Tibial artery (tissue), 4 donors: ENCODE data around the gene DVL3.

Source experiments
- DNase-seq, 2 donors: peaks; one replicate each; pipeline ENCODE4 v3.0.0-alpha.2; 2019
- H3K27ac ChIP-seq, 2 donors: fragments of 200-600 bp; sonication (generic) in 1 of 2; 1 replicate in 1 of 2; 2 replicates in 1 of 2; pipeline ENCODE4 v1.5.1; 2018 to 2019; ENCODE audit warnings: mild to moderate bottlenecking in 1 of 2
- H3K27me3 ChIP-seq, 2 donors: fragments of 200-600 bp; sonication (generic) in 1 of 2; one replicate each; pipeline versions ENCODE4 v1.5.1 to v1.6.0; 2016 to 2019
- H3K36me3 ChIP-seq, 3 donors: fragments of 200-600 bp; sonication (generic) in 2 of 3; one replicate each; pipeline ENCODE4 v1.5.1; 2016 to 2019; ENCODE audit warnings: mild to moderate bottlenecking in 2 of 3
- H3K4me1 ChIP-seq, 4 donors: fragments of 200-600 bp; sonication (generic) in 2 of 4; 1 replicate in 3 of 4; 2 replicates in 1 of 4; pipeline ENCODE4 v1.5.1; 2016 to 2019
- H3K4me3 ChIP-seq, 2 donors: fragments of 200-600 bp; sonication (generic) in 1 of 2; 1 replicate in 1 of 2; 2 replicates in 1 of 2; pipeline ENCODE4 v1.5.1; 2018 to 2019; ENCODE audit warnings: mild to moderate bottlenecking in 2 of 2
- H3K9me3 ChIP-seq, 3 donors: fragments of 200-600 bp; sonication (generic) in 1 of 3; one replicate each; pipeline ENCODE4 v1.5.1; 2016 to 2019
- intact Hi-C: fragments of 100-400 bp; cut with DNase I; formaldehyde crosslinking; loops from one replicate; pipeline ENCODE4 v1.15.0; 2023; ENCODE audit warnings: low total_unique reads
- TF ChIP-seq, protein P1 (sequence below), 2 experiments: fragments of 200-600 bp in 1 of 2; fragments of 450-650 bp in 1 of 2; IDR thresholded peaks; one replicate each; pipeline ENCODE4 v1.5.1; 2017 to 2019; ENCODE audit warnings: antibody characterized with exemption in 2 of 2, mild to moderate bottlenecking in 1 of 2, moderate library complexity in 1 of 2

The DVL3 gene

DNA sequence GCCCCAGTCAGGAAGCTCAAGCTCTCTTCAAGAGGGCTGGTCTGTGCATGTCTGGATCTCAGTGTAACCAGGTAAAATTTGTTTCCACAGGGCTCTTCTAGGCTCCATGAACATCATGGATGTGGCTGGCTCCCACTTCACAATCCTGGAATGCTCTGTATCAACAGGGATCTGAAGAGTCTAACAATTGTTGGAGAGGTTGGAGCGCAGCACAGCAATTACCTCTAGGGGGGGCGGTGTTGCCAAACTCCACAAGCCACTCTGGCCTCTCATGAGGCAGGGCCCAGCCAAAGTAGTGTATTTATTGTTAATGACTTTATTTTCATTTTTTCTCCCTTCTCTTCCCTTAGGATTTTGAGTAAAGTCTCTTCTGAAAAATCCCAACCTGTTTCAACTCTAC is 26.2 kb upstream of the DVL3 start:
- no peaks in the 10 kb centered on the region for H3K27me3 ChIP-seq
- no peak for DNase-seq
- intact Hi-C loops: no loop called here
- TF ChIP-seq, protein P1, sequence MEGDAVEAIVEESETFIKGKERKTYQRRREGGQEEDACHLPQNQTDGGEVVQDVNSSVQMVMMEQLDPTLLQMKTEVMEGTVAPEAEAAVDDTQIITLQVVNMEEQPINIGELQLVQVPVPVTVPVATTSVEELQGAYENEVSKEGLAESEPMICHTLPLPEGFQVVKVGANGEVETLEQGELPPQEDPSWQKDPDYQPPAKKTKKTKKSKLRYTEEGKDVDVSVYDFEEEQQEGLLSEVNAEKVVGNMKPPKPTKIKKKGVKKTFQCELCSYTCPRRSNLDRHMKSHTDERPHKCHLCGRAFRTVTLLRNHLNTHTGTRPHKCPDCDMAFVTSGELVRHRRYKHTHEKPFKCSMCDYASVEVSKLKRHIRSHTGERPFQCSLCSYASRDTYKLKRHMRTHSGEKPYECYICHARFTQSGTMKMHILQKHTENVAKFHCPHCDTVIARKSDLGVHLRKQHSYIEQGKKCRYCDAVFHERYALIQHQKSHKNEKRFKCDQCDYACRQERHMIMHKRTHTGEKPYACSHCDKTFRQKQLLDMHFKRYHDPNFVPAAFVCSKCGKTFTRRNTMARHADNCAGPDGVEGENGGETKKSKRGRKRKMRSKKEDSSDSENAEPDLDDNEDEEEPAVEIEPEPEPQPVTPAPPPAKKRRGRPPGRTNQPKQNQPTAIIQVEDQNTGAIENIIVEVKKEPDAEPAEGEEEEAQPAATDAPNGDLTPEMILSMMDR (IDR thresholded peaks at IDR 0.05): no peak
- H3K4me1 ChIP-seq: peaks cover 0 to 5% (median 0%) of the 10 kb centered on the region in 4 donors
- H3K36me3 ChIP-seq: no peaks in the 10 kb centered on the region
- no peak overlapping the region for H3K27ac ChIP-seq
- no peaks in the 10 kb centered on the region for H3K9me3 ChIP-seq
- no peak overlapping the region for H3K4me3 ChIP-seq

- Histone ChIP-seq H3K4me3 (no peak overlapping the region), H3K4me1 (peaks cover 0 to 25% (median 11%) of the 10 kb centered on the region in 4 donors), H3K36me3 (peaks cover 0 to 6% (median 4%) of the 10 kb centered on the region in 3 donors), H3K27ac (no peak overlapping the region), H3K27me3 (no peaks in the 10 kb centered on the region), H3K9me3 (no peaks in the 10 kb centered on the region)
- TF ChIP-seq, protein P1 (IDR thresholded peaks at IDR 0.05): no peak
- intact Hi-C loops: no loop called here
- DNase-seq: no peak
These were observed 22.2 kb upstream of the DVL3 start for GRCh38 chr3:184132945-184133344.

GRCh38 chr3:184133840-184134745 is 21.1 kb upstream of the DVL3 start:
- DNase-seq: peak; percentile 90 to 92
- Histone ChIP-seq H3K9me3 (no peaks in the 10 kb centered on the region), H3K27ac (peak overlapping the region; percentile 86 to 95), H3K36me3 (peaks cover 0 to 18% (median 12%) of the 10 kb centered on the region in 3 donors), H3K4me1 (peaks cover 0 to 25% (median 11%) of the 10 kb centered on the region in 4 donors), H3K4me3 (peak overlapping the region; percentile 74 to 93), H3K27me3 (no peaks in the 10 kb centered on the region)
- TF ChIP-seq, protein P1 (IDR thresholded peaks at IDR 0.05): no peak
- intact Hi-C loops: loop anchor here (2.0 kb wide), 1 partner anchor 23 kb away; no protein-coding TSS in a partner anchor

- peak overlapping the region; percentile 74 to 93 for H3K4me3 ChIP-seq
- H3K27ac ChIP-seq: peak overlapping the region; percentile 86 to 95
- H3K9me3 ChIP-seq: no peaks in the 10 kb centered on the region
- H3K36me3 ChIP-seq: peaks cover under 1 to 24% (median 18%) of the 10 kb centered on the region in 3 donors
- DNase-seq: peak in 1 of 2 donors; percentile 68
- TF ChIP-seq, protein P1 (IDR thresholded peaks at IDR 0.05): no peak
- peaks cover 0 to 25% (median 11%) of the 10 kb centered on the region in 4 donors for H3K4me1 ChIP-seq
- intact Hi-C loops: loop anchor here (2.0 to 5.0 kb wide), 4 partner anchors 22 to 163 kb away; partner anchors contain the start of genes ABCC5 and PSMD2
- no peaks in the 10 kb centered on the region for H3K27me3 ChIP-seq
These were observed 20.4 kb upstream of the DVL3 start for GRCh38 chr3:184134746-184135148.

GRCh38 chr3:184135149-184135910 is 19.8 kb upstream of the DVL3 start, which contains the start of gene EIF2B5:
Gene EIF2B5, plus strand, starts transcription at chr3:184135358. Its CDS starts 28 bp downstream, at chr3:184135386.
- TF ChIP-seq, protein P1 (IDR thresholded peaks at IDR 0.05): peak in 1 of 2 experiments; percentile 21
- peaks cover 0 to 25% (median 11%) of the 10 kb centered on the region in 4 donors for H3K4me1 ChIP-seq
- H3K27me3 ChIP-seq: no peaks in the 10 kb centered on the region
- H3K27ac ChIP-seq: peak within 1 kb of the TSS; percentile 86 to 95
- peaks cover 6 to 30% (median 24%) of the 10 kb centered on the region in 3 donors for H3K36me3 ChIP-seq
- intact Hi-C loops: loop anchor here (2.0 to 5.0 kb wide), 4 partner anchors 21 to 162 kb away; partner anchors contain the start of genes ABCC5 and PSMD2
- H3K4me3 ChIP-seq: peak within 1 kb of the TSS; percentile 74 to 93
- peak; percentile 92 to 93 for DNase-seq
- H3K9me3 ChIP-seq: no peaks in the 10 kb centered on the region
